A673 (cell line): ENCODE measurements around the gene OSGEP.

Source experiments
- CTCF ChIP-seq: fragments of 300-800, 200-600 bp; sonication (generic); conservative IDR thresholded peaks from 2 replicates; pipeline ENCODE4 v1.5.1; 2017; ENCODE audit warnings: low read depth, mild to moderate bottlenecking, antibody characterized with exemption, low read length, moderate library complexity, mixed read lengths
- EZH2 ChIP-seq: fragments of 200-600 bp; sonication (generic); IDR thresholded peaks from 2 replicates; pipeline ENCODE4 v1.6.1; 2017; ENCODE audit warnings: borderline replicate concordance, low read depth, mild to moderate bottlenecking, mixed read lengths, antibody characterized with exemption, low read length; ENCODE audit not compliant: poor library complexity, severe bottlenecking

- TF ChIP-seq CTCF: no peak
- no peak for TF ChIP-seq EZH2
Measured at GRCh38 chr14:20458031-20458789, 3.6 kb upstream of the OSGEP start.
